ENCODE measurements around the gene THPO.

DNA sequence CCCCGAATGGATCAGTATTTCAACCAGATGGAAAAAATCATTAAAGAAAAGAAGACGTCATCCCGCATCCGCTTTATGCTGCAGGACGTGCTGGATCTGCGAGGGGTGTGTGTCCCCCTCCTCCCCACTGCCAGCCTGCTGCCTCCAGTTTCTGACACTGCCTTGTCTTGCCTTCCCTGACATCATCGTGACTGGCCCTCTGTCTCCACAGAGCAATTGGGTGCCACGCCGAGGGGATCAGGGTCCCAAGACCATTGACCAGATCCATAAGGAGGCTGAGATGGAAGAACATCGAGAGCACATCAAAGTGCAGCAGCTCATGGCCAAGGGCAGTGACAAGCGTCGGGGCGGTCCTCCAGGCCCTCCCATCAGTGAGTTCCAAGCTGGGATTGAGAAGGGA is 52.7 kb downstream of the THPO start:
- TF ChIP-seq, protein P1, sequence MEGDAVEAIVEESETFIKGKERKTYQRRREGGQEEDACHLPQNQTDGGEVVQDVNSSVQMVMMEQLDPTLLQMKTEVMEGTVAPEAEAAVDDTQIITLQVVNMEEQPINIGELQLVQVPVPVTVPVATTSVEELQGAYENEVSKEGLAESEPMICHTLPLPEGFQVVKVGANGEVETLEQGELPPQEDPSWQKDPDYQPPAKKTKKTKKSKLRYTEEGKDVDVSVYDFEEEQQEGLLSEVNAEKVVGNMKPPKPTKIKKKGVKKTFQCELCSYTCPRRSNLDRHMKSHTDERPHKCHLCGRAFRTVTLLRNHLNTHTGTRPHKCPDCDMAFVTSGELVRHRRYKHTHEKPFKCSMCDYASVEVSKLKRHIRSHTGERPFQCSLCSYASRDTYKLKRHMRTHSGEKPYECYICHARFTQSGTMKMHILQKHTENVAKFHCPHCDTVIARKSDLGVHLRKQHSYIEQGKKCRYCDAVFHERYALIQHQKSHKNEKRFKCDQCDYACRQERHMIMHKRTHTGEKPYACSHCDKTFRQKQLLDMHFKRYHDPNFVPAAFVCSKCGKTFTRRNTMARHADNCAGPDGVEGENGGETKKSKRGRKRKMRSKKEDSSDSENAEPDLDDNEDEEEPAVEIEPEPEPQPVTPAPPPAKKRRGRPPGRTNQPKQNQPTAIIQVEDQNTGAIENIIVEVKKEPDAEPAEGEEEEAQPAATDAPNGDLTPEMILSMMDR (IDR thresholded peaks at IDR 0.05; ENCODE audit: low read length): no peak
- TF ChIP-seq EZH2 (optimal IDR thresholded peaks at IDR 0.05; ENCODE audit: low read depth, low read length): no peak

All from MM.1S (cell line).